Measurements from ENCODE around the gene MEIOB. TPM values are rescaled to one million over a fixed set of nuclear protein-coding genes. Genes with fewer than 3 reads are reported as not detected.

The MEIOB gene
- polyA plus RNA-seq, 1 of the 3 experiments (the other 2 are of a cell fraction), result not detected

DNA sequence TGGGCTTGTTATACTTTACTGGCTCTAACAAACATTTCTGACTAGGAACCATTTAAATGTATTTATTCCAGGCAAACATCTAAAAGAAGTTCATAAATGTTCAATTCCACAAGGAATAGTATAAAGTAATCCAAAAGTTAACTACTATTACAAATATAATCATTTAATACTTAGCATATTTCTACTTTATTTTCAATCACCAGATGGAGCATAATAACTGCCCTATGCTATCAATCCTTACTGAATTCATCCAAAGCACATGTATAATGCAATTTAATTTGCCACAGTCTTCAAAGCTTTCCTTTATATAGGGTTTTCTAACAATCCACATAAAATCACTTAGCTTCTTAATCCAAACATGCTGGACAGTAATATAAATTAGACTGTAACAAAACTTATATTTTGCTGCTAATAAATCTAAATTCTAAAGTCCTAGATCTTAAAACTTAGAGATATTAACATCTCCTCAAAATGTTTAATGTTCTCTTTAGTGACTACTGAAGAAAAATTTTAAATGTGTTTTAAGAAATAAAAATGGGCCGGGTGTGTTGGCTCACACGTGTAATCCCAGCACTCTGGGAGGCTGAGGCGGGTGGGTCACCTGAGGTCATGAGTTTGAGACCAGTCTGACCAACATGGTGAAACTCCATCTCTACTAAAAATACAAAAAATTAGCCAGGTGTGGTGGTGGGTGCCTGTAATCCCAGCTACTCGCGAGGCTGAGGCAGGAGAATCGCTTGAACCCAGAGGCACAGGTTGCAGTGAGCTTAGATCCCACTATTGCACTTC, 5.9 kb downstream of the MEIOB start:
- no peaks in the 10 kb centered on the region for H3K9me3 ChIP-seq
- CTCF ChIA-PET, result interaction anchor here (0.7 to 12.8 kb wide), 6 partner anchors 38 to 92 kb away, joined by 3 to 137 read pairs (median 4); no protein-coding TSS in a partner anchor

DNA sequence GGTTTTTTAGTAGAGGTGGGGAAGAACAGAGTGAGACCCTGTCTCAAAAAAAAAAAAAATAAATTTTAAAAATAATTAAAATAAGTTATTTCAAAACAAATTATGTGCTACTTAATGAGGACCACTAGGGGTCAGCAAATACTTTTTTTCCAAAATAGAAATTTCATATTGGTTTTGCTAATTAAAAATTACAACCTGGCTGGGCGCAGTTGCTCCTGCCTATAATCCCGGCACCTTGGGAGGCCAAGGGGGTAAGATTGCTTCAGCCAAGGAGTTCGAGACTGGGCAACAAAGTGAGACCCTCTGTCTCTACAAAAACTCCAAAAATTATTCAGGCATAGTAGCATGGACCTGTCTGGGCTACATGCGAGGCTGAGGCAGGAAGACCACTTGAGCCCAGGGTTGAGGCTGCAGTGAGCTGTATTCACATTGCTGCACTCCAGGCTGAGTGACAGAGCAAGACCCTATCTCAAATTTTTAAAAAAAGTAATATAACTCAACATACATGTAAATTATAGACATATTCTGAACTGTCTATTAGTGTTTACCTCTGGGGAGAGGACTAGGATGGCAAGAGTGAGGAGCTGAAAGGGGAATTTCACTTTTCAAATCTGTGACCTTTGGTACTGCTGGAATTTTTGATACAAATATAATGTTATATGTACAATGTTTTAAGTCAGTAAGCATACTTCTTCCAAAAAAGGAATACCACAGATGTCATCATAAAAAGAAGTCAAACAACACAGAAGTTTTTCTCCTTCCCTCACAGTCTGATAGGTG, 8.1 kb downstream of the MEIOB start:
- Histone ChIP-seq H3K79me2 (ENCODE audit: insufficient read depth) (no peaks in the 10 kb centered on the region), H2AFZ (ENCODE audit: low read depth) (no peak overlapping the region), H3K4me1 (ENCODE audit: control insufficient read depth in 1 of 2, insufficient read depth in 2 of 2, low read depth in 1 of 2, low read length in 1 of 2) (no peaks in the 10 kb centered on the region; a peak in 1 of 4 replicates), H3K9ac (no peak overlapping the region), H3K36me3 (replicated peaks in 1 of 2; ENCODE audit: control insufficient read depth in 1 of 2, insufficient read depth in 2 of 2, low read length in 1 of 2) (no peaks in the 10 kb centered on the region), H3K27ac (ENCODE audit: low read depth in 2 of 2, low read length in 1 of 2) (no peak overlapping the region), H3K9me3 (no peaks in the 10 kb centered on the region), H3K4me3 (ENCODE audit: low read depth in 2 of 2, low read length in 1 of 2) (no peak overlapping the region), H3K4me2 (no peak overlapping the region), H3K9me2 (no peaks in the 10 kb centered on the region), H3K27me3 (ENCODE audit: insufficient read depth) (no peaks in the 10 kb centered on the region; the same call in 1 of the 2 replicates), H3F3A (replicated peaks; ENCODE audit: insufficient read depth) (no peaks in the 10 kb centered on the region), H4K20me1 (ENCODE audit: insufficient read depth) (no peaks in the 10 kb centered on the region)
- POLR2A ChIA-PET, result no interaction called here
- TF ChIP-seq EZH2phosphoT487 (IDR thresholded peaks at IDR 0.05; ENCODE audit: borderline replicate concordance, low read depth) (no peak), YY1 (IDR thresholded peaks at IDR 0.05; ENCODE audit: low read depth) (no peak), SMC3 (IDR thresholded peaks at IDR 0.05; ENCODE audit: low read depth, low read length) (peak; percentile 37), RAD21 (IDR thresholded peaks at IDR 0.05; ENCODE audit: low read length) (peak; percentile 70), FOXJ3 (CRISPR knock-in tag; IDR thresholded peaks at IDR 0.05) (no peak), FOSL2 (IDR thresholded peaks at IDR 0.05; ENCODE audit: borderline replicate concordance, low read depth) (no peak), EP300 (IDR thresholded peaks at IDR 0.05; ENCODE audit: borderline replicate concordance in 1 of 2, low read depth in 1 of 2, low read length in 1 of 2) (no peak)
- TF ChIP-seq, protein P1, sequence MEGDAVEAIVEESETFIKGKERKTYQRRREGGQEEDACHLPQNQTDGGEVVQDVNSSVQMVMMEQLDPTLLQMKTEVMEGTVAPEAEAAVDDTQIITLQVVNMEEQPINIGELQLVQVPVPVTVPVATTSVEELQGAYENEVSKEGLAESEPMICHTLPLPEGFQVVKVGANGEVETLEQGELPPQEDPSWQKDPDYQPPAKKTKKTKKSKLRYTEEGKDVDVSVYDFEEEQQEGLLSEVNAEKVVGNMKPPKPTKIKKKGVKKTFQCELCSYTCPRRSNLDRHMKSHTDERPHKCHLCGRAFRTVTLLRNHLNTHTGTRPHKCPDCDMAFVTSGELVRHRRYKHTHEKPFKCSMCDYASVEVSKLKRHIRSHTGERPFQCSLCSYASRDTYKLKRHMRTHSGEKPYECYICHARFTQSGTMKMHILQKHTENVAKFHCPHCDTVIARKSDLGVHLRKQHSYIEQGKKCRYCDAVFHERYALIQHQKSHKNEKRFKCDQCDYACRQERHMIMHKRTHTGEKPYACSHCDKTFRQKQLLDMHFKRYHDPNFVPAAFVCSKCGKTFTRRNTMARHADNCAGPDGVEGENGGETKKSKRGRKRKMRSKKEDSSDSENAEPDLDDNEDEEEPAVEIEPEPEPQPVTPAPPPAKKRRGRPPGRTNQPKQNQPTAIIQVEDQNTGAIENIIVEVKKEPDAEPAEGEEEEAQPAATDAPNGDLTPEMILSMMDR (IDR thresholded peaks at IDR 0.05), result peak; percentile 60
- WGBS (ENCODE audit: low lambda C conversion rate), result 18% methylated on average over 4 of the region's 4 CpGs
- CTCF ChIA-PET, result interaction anchor here (0.7 to 12.8 kb wide), 21 partner anchors 11 to 367 kb away, joined by 3 to 137 read pairs (median 5); no protein-coding TSS in a partner anchor
- peak; percentile 44 for DNase-seq

More for the DNA sequence above, 5.9 kb downstream of the MEIOB start:
- Histone ChIP-seq H2AFZ (ENCODE audit: low read depth) (no peak overlapping the region), H3K4me1 (ENCODE audit: control insufficient read depth in 1 of 2, insufficient read depth in 2 of 2, low read depth in 1 of 2, low read length in 1 of 2) (no peaks in the 10 kb centered on the region; a peak in 2 of 4 replicates), H3K27me3 (ENCODE audit: insufficient read depth) (no peaks in the 10 kb centered on the region; the same call in 1 of the 2 replicates), H3K9me2 (no peaks in the 10 kb centered on the region), H4K20me1 (ENCODE audit: insufficient read depth) (no peaks in the 10 kb centered on the region), H3K4me3 (ENCODE audit: low read depth in 2 of 2, low read length in 1 of 2) (no peak overlapping the region), H3F3A (replicated peaks; ENCODE audit: insufficient read depth) (no peaks in the 10 kb centered on the region), H3K27ac (ENCODE audit: low read depth in 2 of 2, low read length in 1 of 2) (no peak overlapping the region), H3K4me2 (no peak overlapping the region), H3K79me2 (ENCODE audit: insufficient read depth) (no peaks in the 10 kb centered on the region), H3K36me3 (replicated peaks in 1 of 2; ENCODE audit: control insufficient read depth in 1 of 2, insufficient read depth in 2 of 2, low read length in 1 of 2) (no peaks in the 10 kb centered on the region), H3K9ac (no peak overlapping the region)
- POLR2A ChIA-PET, result no interaction called here
- DNase-seq, result no peak
- 78% methylated on average over 6 of the region's 6 CpGs for WGBS (ENCODE audit: low lambda C conversion rate)
- TF ChIP-seq NRF1 (IDR thresholded peaks at IDR 0.05; ENCODE audit: low read depth, low read length) (no peak), EZH2phosphoT487 (IDR thresholded peaks at IDR 0.05; ENCODE audit: borderline replicate concordance, low read depth) (no peak), RCOR1 (IDR thresholded peaks at IDR 0.05; ENCODE audit: low read length) (no peak), FOSL2 (IDR thresholded peaks at IDR 0.05; ENCODE audit: borderline replicate concordance, low read depth) (no peak), TEAD4 (IDR thresholded peaks at IDR 0.05; ENCODE audit: borderline replicate concordance, insufficient read depth) (no peak), POLR2AphosphoS5 (IDR thresholded peaks at IDR 0.05; ENCODE audit: low read depth, low read length) (no peak), FOXM1 (IDR thresholded peaks at IDR 0.05; ENCODE audit: low read depth) (no peak), SIN3A (IDR thresholded peaks at IDR 0.05; ENCODE audit: borderline replicate concordance, low read depth, low read length) (no peak), RFX5 (IDR thresholded peaks at IDR 0.05; ENCODE audit: low read length) (no peak), JUND (IDR thresholded peaks at IDR 0.05) (no peak), MXI1 (IDR thresholded peaks at IDR 0.05; ENCODE audit: low read depth, low read length) (no peak), GATA2 (CRISPR knock-in tag; IDR thresholded peaks at IDR 0.05) (no peak), MEF2A (IDR thresholded peaks at IDR 0.05; ENCODE audit: borderline replicate concordance, low read depth) (no peak), TCF12 (IDR thresholded peaks at IDR 0.05) (no peak)
- TF ChIP-seq, protein P2, sequence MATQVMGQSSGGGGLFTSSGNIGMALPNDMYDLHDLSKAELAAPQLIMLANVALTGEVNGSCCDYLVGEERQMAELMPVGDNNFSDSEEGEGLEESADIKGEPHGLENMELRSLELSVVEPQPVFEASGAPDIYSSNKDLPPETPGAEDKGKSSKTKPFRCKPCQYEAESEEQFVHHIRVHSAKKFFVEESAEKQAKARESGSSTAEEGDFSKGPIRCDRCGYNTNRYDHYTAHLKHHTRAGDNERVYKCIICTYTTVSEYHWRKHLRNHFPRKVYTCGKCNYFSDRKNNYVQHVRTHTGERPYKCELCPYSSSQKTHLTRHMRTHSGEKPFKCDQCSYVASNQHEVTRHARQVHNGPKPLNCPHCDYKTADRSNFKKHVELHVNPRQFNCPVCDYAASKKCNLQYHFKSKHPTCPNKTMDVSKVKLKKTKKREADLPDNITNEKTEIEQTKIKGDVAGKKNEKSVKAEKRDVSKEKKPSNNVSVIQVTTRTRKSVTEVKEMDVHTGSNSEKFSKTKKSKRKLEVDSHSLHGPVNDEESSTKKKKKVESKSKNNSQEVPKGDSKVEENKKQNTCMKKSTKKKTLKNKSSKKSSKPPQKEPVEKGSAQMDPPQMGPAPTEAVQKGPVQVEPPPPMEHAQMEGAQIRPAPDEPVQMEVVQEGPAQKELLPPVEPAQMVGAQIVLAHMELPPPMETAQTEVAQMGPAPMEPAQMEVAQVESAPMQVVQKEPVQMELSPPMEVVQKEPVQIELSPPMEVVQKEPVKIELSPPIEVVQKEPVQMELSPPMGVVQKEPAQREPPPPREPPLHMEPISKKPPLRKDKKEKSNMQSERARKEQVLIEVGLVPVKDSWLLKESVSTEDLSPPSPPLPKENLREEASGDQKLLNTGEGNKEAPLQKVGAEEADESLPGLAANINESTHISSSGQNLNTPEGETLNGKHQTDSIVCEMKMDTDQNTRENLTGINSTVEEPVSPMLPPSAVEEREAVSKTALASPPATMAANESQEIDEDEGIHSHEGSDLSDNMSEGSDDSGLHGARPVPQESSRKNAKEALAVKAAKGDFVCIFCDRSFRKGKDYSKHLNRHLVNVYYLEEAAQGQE (IDR thresholded peaks at IDR 0.05; ENCODE audit: low read depth, low read length), result no peak

Data from SK-N-SH (cell line).